OCI-M2 (cell line): ENCODE results near the gene FOXK2.

Source experiments
- DNase-seq: peaks from one replicate; lab custom pipeline; 2025; ENCODE audit not compliant: unreplicated experiment; lab: John Stamatoyannopoulos, UW

The FOXK2 gene

GRCh38 chr17:82587234-82588086 is 67.9 kb downstream of the FOXK2 start:
- DNase-seq, result no peak

DNA sequence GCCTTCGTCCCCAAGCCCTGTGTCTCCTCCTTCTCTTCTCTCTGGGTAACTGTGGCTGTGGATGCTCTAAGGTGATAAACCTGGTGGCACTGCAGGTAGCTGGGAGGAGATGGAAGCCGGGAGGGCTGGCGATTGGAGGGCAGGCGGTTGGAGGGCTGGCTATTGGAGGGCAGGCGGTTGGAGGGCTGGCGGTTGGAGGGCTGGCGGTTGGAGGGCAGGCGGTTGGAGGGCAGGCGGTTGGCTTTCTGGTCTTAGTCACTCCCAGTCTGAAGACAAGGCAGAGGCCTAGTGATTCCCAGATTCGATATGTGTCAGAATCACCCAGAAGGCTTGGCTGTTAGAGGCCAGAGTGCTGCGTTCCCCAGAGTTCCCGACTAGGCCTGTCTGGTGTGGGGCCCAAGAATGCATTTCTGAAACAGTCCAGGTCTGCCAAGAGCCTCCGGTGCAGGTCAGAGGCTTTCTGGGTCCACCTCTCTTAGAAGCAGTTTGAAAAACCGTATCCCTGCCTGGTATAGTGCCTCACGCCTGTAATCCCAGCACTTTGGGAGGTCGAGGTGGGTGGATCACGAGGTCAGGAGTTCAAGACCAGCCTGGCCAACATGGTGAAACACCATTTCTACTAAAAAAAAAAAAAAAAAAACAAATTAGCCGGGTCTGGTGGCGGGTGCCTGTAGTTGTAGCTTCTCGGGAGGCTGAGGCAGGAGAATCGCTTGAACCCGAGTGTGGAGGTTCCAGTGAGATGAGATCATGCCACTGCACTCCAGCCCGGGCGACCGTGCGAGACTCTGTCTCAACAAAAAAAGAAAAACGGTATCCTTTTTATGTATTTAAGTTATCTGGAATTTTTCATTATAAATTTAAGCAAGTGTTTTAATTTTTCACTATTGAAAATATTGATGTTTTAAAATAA is 69.0 kb downstream of the FOXK2 start:
- no peak for DNase-seq

GRCh38 chr17:82589851-82590180 is 70.3 kb downstream of the FOXK2 start:
- DNase-seq, result no peak

DNA sequence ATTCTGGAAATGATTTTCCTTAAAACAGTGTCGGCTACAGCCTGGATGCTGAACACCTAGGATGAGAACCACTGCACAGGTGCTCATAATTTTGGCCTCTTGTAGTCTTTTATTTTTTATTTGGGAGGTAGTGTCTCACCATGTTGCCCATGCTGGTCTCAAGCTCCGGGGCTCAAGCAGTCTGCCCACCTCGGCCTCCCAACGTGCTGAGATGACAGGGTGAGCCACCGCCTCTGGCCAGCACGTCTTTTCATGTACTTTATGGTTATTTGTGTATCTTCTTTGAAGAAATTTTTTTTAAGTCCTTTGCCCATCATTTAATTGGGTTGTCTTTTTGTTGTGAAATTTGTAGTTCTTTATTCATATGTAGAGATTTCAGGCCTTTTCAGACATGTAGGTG is 70.7 kb downstream of the FOXK2 start:
- DNase-seq, result no peak

DNA sequence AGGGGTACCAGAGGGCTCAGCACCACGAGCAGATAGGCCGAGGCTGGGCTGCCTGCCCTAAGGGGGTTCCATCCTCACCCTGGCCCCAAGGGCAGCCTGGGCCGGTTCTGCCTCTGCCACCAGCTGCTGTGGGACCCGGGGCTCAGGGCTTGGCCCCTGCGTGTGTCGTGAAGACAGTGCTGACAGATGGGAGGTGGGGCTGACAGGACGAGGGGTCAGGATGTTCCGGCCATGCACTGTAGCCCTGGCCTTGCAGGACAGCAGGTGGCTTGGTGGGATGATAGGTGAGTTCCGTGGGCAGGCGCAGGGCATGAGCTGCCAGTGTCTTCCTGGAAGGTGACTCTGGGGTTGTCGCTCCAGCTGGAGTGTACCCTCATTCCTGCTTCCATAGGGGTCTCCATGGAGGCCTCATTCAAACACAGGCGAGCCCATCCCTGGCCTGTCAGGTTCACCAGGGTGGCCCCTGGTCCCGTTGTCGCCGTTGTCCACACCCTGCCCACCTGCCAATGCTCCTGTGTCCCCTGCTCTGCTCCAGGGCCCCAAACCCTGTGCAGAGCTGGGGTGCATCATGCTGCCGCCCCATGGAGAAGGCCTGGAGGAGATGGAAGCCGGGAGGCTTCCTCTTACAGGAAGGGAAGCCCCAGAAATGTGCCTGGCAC is 71.5 kb downstream of the FOXK2 start:
- DNase-seq, result no peak

GRCh38 chr17:82592289-82592766 is 72.8 kb downstream of the FOXK2 start:
- DNase-seq, result no peak

DNA sequence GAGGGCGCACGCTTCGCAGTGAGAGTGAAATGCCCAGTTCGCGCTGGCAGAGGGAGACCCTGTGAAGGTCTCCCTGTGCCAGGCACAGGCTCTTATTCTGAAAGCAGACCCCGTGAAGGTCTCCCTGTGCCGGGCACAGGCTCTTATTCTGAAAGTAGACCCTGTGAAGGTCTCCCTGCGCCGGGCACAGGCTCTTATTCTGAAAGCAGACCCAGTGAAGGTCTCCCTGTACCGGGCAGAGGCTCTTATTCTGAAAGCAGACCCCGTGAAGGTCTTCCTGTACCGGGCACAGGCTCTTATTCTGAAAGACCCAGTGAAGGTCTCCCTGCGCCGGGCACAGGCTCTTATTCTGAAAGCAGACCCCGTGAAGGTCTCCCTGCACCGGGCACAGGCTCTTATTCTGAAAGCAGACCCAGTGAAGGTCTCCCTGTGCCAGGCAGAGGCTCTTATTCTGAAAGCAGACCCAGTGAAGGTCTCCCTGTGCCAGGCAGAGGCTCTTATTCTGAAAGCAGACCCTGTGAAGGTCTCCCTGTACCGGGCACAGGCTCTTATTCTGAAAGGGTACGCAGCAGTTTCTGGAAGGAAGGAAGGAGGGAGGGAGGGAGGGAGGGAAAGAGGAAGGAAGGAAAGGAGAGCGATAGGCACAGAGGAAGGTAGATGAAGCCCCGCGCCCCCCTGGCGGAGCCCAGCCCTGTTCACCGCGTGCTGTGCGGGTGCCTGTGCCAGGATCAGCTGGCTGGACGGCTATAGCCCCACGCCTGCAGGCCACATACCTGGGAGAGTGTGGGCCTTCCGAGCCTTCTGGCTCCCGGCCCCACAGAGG is 73.4 kb downstream of the FOXK2 start:
- DNase-seq, result no peak

GRCh38 chr17:82593590-82594087 is 74.1 kb downstream of the FOXK2 start:
- DNase-seq, result no peak

DNA sequence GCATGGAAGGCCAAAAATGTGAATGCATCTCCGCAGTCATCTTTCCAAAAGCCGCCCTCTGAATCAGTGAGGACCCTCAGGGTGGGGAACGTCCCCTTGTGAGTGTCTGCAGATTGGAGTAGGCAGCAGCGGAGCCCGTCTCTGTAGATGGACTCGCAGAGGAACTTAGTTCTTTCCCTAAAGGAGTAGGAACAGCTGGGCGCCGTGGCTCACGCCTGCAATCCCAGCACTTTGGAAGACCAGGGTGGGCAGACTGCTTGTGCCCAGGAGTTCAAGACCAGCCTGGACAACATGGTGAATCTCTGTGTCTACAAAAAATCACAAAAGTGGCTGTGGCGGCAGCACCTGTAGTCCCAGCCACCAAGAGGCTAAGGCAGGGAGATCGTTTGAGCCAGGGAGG is 75.0 kb downstream of the FOXK2 start:
- DNase-seq, result no peak

DNA sequence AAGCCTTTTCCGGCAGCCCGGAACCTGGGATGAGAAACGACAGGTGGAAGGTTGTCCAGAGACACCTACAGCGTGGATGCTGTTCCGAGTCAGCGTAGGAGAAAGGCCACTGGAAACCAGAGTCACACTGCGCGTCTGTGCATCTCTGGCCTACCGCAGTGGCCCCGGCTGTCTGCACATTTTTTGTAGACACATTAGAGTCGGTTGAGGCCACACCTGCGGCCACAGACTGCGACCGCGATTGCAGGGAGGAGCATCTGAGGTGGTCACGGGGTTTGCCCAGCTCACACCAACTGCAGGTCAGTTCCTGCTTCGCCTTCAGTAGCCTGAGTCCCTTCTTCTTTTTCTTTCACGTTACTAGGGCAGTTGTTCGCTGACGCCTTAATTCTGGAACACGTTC is 76.4 kb downstream of the FOXK2 start:
- DNase-seq, result no peak

DNA sequence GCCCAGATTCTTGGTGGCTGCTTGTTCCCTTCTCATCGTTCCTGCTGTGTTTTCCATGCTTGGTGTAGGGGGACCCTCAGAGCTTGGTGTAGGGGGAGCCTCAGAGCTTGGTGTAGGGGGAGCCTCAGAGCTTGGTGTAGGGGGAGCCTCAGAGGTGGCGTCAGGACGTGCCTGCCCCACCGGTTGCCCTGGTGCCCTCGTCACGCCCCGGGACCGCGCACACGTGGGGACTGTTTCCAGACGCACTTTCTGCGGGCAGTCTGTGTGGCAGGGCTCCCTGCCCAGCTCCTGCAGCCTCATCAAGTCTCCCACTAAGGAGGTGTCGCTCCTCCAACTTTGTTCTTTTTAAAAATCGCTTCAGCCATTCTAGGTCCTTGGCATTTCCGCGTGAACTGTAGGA is 76.8 kb downstream of the FOXK2 start:
- no peak for DNase-seq

DNA sequence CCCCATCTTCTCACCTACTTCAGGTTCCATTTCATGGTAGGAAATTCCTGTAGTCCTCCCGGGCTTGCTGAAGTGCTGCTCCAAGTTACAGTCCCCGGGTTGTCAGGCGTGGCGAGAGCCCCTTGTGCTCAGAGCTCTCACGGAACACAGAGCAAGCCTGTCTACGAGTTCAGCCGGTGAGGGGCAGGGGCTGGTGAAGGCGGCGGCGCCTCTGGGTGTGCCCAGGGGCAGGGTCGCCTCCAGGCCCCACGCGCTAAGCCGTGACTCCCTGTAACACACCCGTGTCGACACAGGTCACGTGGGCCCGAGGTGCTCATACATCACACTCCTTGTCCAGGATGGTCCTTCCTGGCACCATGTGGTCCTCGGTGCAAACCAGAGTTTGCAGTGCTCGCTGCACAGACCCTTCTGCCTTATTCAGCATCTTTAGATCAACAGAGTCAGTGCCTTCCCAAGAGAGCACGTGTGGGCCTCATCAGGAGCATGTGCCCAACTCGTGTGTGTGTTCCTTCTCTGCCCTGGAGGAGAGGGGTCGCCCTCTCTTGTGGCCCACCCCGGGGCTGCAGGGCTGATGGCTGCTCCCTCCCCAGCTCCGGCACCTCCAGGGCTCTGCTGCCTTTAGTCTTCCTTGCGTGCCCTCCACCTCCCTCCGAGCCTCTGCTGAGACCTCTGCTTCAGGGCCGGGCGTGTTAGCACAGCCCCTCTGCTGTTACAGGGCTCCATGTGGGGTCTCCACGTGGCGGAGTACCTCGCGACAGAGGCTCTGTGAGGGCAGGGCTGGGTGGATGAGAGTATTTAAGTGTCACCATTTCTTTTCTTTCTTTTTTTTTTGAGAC is 77.5 kb downstream of the FOXK2 start:
- no peak for DNase-seq

GRCh38 chr17:82598256-82599119 is 79.0 kb downstream of the FOXK2 start:
- DNase-seq, result no peak

GRCh38 chr17:82599674-82600661 is 80.4 kb downstream of the FOXK2 start:
- DNase-seq, result no peak

DNA sequence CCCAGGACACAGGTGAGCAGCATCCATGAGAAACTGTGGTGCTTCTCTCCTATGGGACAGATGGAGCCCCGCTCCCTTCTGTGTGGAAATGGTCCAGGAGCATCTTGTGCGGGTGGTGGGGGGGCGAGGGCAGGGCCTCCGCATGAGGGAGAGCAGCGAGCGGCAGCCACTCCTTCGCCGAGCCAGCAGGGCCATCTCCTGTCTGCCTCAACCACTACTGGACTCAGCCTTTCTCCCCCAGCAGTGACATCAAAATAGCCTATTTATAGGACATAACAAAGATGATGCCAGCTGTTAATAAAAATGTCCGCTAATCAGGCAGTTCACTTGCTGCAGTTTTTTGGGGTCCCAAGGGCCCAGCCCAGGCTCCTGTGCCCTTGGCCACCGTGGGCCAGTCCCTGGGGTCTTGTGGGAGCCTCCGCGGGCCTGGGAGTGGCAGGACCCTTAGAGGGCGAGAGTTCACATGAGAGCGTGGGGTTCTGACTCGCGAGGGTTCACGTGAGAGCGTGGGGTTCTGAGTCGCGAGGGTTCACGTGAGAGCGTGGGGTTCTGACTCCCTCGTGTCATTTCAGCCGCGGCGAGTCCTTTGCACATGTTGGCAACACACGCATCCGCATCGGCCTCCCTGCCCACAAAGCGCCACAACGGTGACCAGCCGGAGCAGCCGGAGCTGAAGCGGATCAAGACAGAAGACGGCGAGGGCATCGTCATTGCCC is 81.4 kb downstream of the FOXK2 start:
- DNase-seq, result no peak

DNA sequence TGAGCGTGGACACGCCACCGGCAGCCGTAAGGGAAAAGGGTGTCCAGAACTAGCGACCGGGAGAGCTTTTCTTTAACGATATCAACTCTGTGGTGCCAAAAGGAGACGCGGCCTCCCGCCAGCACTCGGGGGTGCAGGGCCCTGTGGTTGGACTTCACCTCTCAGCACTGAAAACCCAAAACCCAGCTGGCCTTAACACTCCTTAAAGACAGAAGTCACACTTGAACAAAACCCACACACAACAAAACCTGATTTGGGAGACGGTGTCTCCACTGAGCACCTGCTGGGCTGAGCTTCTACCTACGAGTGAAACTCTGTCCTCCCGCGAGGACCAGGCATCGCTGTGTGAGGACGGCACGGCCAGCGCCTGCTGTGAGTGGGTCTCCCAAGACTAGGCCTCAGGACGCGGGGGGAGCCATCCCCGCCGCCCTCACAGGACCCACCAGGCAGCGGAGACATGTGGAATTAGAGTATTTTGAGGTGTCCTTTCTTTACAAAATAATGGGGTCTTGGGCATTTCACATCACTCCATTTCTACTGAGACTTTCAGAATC is 82.0 kb downstream of the FOXK2 start:
- no peak for DNase-seq

DNA sequence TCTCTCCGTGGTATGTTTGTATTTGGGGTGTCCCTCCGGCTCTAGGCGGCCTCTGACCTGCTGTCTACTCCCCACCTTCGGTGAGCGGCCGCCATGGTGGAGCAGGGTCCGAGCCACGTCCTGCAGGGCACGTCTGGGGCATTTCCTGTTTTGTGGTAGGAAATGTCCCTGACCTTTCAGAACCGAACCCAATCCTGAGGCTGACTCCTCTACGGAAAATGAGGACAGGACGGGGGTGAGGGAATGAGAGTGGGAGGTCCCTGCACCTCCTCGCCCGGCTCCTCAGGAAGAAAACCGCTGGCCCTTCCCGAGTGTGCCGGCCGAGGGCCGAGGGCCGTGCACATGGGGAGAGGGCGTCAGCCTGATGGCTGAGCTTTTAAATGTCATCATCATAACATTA is 83.0 kb downstream of the FOXK2 start:
- no peak for DNase-seq
